WERI-Rb-1 (cell line): Measurements from ENCODE around the gene CD72.
A peak's percentile ranks its signal among the peaks of the same experiment; 100 is the strongest.

ENCODE experiments used
- DNase-seq: peaks from one replicate; pipeline ENCODE4 v3.0.0-alpha.2; 2020
- H3K27ac ChIP-seq: fragments of 250-450 bp; sonication (Bioruptor Pico); 2 replicates; pipeline ENCODE4 v1.5.1; 2020; ENCODE audit warnings: mild to moderate bottlenecking, moderate library complexity
- H3K27me3 ChIP-seq: fragments of 250-450 bp; sonication (Bioruptor Pico); 2 replicates; pipeline ENCODE4 v1.5.1; 2021; ENCODE audit warnings: mild to moderate bottlenecking, low read depth, moderate library complexity; ENCODE audit not compliant: insufficient read depth, severe bottlenecking
- H3K36me3 ChIP-seq: fragments of 250-450 bp; sonication (Bioruptor Pico); 2 replicates; pipeline ENCODE4 v1.5.1; 2020; ENCODE audit warnings: mild to moderate bottlenecking, moderate library complexity
- H3K4me3 ChIP-seq: 2 replicates; pipeline ENCODE4 v1.5.1; 2011; ENCODE audit warnings: low read depth, mild to moderate bottlenecking, control low read depth, low read length
- H3K9me3 ChIP-seq: fragments of 250-450 bp; sonication (Bioruptor Pico); 2 replicates; pipeline ENCODE4 v1.5.1; 2021; ENCODE audit warnings: mild to moderate bottlenecking, moderate library complexity; ENCODE audit not compliant: severe bottlenecking
- TF ChIP-seq, protein P1 (sequence below): IDR thresholded peaks from 2 replicates; pipeline ENCODE4 v1.5.1; 2011; ENCODE audit warnings: low read depth, mild to moderate bottlenecking, control low read depth, inconsistent platforms, low read length

CD72 gene

DNA sequence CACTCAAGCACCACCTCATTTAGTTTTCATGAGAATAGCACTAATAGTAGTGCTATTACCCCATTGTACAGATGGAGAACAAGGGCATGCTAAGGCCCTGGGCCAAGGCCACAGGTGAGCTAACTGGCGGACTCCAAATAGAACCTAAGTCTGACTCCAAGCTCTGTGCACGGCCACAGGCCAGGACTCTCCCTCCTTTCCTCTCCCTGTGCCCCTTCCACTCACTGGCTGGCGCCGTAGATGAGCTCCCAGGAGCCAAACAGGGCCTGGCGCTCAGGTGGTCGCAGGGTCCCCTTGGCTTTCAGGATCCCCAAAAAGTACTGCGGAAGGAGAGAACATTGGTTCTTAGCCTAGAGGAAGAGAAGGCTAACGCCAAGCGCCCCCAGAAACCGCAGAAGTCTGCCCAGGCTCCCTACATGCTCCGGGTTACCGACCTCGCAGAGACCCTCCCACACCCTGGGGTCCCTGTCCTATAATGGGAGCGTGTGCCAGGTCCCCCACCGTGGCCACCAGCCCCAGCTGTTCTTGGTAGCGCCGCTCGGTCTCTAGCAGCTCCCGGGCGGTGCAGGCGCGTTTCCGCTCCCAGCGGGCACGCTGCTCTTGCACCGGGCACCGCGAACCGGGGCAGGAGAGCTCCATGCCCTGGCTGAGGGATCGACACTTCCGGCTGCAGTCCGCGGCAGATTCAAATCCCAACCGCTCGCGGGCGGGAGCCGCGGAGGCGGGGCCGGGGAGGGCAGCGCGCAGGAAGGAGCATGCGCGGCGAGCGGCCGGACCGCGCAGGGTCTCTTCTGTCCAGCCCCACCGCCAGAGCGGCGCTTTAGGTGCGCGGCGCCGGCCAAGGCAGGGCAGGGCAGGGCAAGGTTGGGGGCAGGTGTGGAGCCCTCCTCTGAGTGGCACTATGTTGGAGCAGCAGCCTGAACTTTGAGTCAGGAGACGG is 46.6 kb upstream of the CD72 start, which contains the start of gene ARHGEF39:
ARHGEF39 (minus strand) TSS at position 665 of the 940 bp plus-strand sequence; CDS start at position 639, 26 bp downstream.
- Histone ChIP-seq H3K36me3 (peaks cover 28% of the 10 kb centered on the region), H3K27ac (peak within 1 kb of the TSS; percentile 94), H3K4me3 (peak within 1 kb of the TSS; percentile 67), H3K9me3 (no peaks in the 10 kb centered on the region), H3K27me3 (no peaks in the 10 kb centered on the region)
- DNase-seq = peak; percentile 89
- TF ChIP-seq, protein P1, sequence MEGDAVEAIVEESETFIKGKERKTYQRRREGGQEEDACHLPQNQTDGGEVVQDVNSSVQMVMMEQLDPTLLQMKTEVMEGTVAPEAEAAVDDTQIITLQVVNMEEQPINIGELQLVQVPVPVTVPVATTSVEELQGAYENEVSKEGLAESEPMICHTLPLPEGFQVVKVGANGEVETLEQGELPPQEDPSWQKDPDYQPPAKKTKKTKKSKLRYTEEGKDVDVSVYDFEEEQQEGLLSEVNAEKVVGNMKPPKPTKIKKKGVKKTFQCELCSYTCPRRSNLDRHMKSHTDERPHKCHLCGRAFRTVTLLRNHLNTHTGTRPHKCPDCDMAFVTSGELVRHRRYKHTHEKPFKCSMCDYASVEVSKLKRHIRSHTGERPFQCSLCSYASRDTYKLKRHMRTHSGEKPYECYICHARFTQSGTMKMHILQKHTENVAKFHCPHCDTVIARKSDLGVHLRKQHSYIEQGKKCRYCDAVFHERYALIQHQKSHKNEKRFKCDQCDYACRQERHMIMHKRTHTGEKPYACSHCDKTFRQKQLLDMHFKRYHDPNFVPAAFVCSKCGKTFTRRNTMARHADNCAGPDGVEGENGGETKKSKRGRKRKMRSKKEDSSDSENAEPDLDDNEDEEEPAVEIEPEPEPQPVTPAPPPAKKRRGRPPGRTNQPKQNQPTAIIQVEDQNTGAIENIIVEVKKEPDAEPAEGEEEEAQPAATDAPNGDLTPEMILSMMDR = peak; percentile 60

- no peaks in the 10 kb centered on the region for H3K27me3 ChIP-seq
- H3K9me3 ChIP-seq = no peaks in the 10 kb centered on the region
- peaks cover 34% of the 10 kb centered on the region for H3K36me3 ChIP-seq
- DNase-seq = no peak
- TF ChIP-seq, protein P1 = no peak
- no peak overlapping the region for H3K4me3 ChIP-seq
- no peak overlapping the region for H3K27ac ChIP-seq
Measured at GRCh38 chr9:35662437-35662836, 44.2 kb upstream of the CD72 start.

- no peaks in the 10 kb centered on the region for H3K9me3 ChIP-seq
- DNase-seq = no peak
- H3K27ac ChIP-seq = no peak overlapping the region
- TF ChIP-seq, protein P1 = no peak
- no peak overlapping the region for H3K4me3 ChIP-seq
- H3K27me3 ChIP-seq = no peaks in the 10 kb centered on the region
- H3K36me3 ChIP-seq = peaks cover 34% of the 10 kb centered on the region
Measured at GRCh38 chr9:35661756-35662350, 43.6 kb upstream of the CD72 start.

- no peak for DNase-seq
- H3K27me3 ChIP-seq = no peaks in the 10 kb centered on the region
- H3K9me3 ChIP-seq = no peaks in the 10 kb centered on the region
- peaks cover 34% of the 10 kb centered on the region for H3K36me3 ChIP-seq
- TF ChIP-seq, protein P1 = peak; percentile 53
- no peak overlapping the region for H3K4me3 ChIP-seq
- H3K27ac ChIP-seq = no peak overlapping the region
Measured at GRCh38 chr9:35660966-35661415, 42.8 kb upstream of the CD72 start.

GRCh38 chr9:35659340-35659739 is 41.1 kb upstream of the CD72 start:
- Histone ChIP-seq H3K27me3 (no peaks in the 10 kb centered on the region), H3K36me3 (peaks cover 34% of the 10 kb centered on the region), H3K27ac (no peak overlapping the region), H3K4me3 (no peak overlapping the region), H3K9me3 (no peaks in the 10 kb centered on the region)
- no peak for DNase-seq
- TF ChIP-seq, protein P1 = no peak
